HG03045 (cell line): ENCODE measurements around the gene POU4F3.
"Not testable (repeated sequence)": the region's sequence is repeated elsewhere in the genome, so short reads cannot be mapped to it uniquely, and the experiment has no call there.

Source experiments
- ATAC-seq: cut with Tn5 transposase; IDR thresholded peaks from one replicate; pipeline ENCODE4 v1.9.1; 2021; ENCODE audit warnings: mild to moderate bottlenecking, moderate library complexity; ENCODE audit not compliant: unreplicated experiment

Gene POU4F3

GRCh38 chr5:146338774-146339714, at the start of gene POU4F3:
TSS of gene POU4F3 (plus strand) at chr5:146338839. CDS start at chr5:146339113, 274 bp downstream.
- ATAC-seq, result no peak

- no peak for ATAC-seq
Measured at GRCh38 chr5:146290318-146290717, 48.3 kb upstream of the POU4F3 start.

GRCh38 chr5:146291421-146292074, 47.1 kb upstream of the POU4F3 start:
- peak; percentile 69 for ATAC-seq

- ATAC-seq, result no peak
Measured at GRCh38 chr5:146296245-146296644, 42.4 kb upstream of the POU4F3 start.

- ATAC-seq, result not testable (repeated sequence)
Measured at GRCh38 chr5:146298920-146299319, 39.7 kb upstream of the POU4F3 start.

GRCh38 chr5:146301626-146302025, 37.0 kb upstream of the POU4F3 start:
- ATAC-seq, result no peak

GRCh38 chr5:146302406-146302805, 36.2 kb upstream of the POU4F3 start:
- ATAC-seq, result no peak

GRCh38 chr5:146306838-146307237, 31.8 kb upstream of the POU4F3 start:
- ATAC-seq, result no peak

- ATAC-seq, result no peak
Measured at GRCh38 chr5:146307796-146308195, 30.8 kb upstream of the POU4F3 start.

- ATAC-seq, result no peak
Measured at GRCh38 chr5:146310540-146310939, 28.1 kb upstream of the POU4F3 start.

GRCh38 chr5:146311278-146311677, 27.4 kb upstream of the POU4F3 start:
- no peak for ATAC-seq

- no peak for ATAC-seq
Measured at GRCh38 chr5:146313027-146313426, 25.6 kb upstream of the POU4F3 start.

GRCh38 chr5:146321571-146321970, 17.1 kb upstream of the POU4F3 start:
- no peak for ATAC-seq

- ATAC-seq, result no peak
Measured at GRCh38 chr5:146327257-146327870, 11.3 kb upstream of the POU4F3 start.

GRCh38 chr5:146327989-146328388, 10.7 kb upstream of the POU4F3 start:
- no peak for ATAC-seq

GRCh38 chr5:146329697-146330096, 8.9 kb upstream of the POU4F3 start:
- no peak for ATAC-seq

- ATAC-seq, result no peak
Measured at GRCh38 chr5:146331423-146331822, 7.2 kb upstream of the POU4F3 start.

GRCh38 chr5:146334074-146334533, 4.5 kb upstream of the POU4F3 start:
- ATAC-seq, result no peak

- no peak for ATAC-seq
Measured at GRCh38 chr5:146336197-146336596, 2.4 kb upstream of the POU4F3 start.

- ATAC-seq, result no peak
Measured at GRCh38 chr5:146337264-146337904, 1.3 kb upstream of the POU4F3 start.

GRCh38 chr5:146337928-146338327, 711 bp upstream of the POU4F3 start:
- no peak for ATAC-seq
